GM19324 (cell line): ENCODE results near the gene BRD7.

Experiments
- ATAC-seq: cut with Tn5 transposase; IDR thresholded peaks from one replicate; pipeline ENCODE4 v1.9.1; 2021; ENCODE audit warnings: mild to moderate bottlenecking, moderate library complexity; ENCODE audit not compliant: unreplicated experiment, low FRiP score

Gene BRD7

DNA sequence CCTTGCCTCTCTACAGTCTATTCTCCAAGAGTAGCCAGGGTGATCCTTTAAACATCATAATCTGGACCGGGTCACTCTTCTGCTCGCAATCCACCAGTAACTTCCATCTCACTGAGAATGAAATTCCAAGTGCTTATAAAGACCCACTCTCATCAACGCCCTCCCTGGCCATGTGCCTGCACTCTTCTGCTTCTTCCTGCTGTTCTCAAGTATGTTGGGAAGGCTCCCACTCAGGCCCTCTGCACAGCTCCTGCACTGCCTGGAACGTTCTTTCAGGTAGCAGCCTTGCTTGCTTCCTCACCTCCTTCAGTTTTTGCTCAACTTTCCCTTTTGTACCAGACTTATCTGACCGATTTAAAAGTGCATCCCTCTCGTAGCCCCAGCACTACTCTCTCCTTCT lies 44.4 kb downstream of the BRD7 start:
- no peak for ATAC-seq

DNA sequence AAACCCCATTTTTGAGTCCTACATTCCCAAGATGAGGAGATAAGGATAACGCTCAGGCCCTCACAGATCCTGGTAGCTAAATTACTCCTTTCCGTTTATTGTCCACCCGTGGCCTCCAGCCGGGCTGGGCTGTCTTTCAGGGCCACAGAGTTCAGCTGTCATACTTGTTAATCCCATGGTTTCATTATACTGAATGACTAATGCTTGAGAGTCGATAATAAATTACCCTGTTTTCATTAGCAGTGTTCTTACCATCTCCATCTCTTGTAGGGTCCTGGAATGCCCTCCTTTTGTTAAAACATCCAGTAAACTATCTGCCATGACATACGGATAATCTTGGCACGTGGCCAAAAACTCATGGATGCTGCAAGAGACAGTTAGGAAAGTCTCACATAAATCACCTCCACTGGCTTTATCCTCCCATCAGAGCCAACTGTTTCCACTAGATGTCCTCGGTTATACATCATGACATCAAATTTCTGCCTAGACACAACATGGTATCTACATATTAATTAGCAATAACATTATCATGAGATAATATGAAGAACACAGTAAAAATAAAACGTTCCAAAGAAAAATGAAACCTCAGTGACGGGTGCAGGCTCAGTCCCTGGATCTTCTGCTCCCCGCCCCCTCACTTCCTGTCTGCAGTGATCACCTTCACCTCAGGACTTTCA lies 45.3 kb downstream of the BRD7 start:
- no peak for ATAC-seq

DNA sequence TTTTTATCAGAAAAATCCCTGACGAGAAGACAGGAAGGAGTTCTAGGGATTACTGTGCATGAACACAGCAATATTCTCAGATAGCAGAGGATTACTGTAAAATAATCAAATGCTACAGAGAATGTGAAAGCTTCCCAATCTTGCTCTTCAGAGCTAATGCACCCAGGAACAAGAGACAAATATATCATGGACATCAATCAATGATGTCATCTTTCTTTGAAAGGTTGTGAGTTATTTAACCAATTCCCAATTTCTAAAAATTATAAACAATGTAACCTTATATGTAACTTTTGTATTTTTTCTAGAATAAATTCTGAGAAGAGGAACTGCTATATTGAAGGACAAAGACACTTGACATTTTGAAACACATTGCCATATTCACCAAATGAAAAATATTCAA lies 46.5 kb downstream of the BRD7 start:
- ATAC-seq: no peak

DNA sequence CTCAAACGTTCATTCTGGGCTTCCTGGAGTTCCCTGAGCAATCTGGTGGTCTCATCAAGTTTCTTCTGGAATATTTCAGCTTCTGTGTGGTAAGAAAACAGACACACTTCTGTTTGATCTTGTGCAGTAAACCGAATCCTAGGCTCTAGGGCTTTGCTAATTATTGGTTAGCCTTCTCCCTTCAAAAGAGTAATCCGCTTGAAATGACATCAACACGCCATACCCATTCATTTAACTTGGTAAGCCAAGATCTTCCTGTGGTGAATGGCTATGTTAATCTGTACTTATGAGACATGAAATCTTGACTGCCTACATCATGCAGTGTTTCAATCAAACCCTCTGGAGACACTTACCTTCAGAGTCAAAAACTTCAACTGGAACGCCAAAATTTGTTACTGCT lies 48.5 kb downstream of the BRD7 start:
- ATAC-seq: no peak

DNA sequence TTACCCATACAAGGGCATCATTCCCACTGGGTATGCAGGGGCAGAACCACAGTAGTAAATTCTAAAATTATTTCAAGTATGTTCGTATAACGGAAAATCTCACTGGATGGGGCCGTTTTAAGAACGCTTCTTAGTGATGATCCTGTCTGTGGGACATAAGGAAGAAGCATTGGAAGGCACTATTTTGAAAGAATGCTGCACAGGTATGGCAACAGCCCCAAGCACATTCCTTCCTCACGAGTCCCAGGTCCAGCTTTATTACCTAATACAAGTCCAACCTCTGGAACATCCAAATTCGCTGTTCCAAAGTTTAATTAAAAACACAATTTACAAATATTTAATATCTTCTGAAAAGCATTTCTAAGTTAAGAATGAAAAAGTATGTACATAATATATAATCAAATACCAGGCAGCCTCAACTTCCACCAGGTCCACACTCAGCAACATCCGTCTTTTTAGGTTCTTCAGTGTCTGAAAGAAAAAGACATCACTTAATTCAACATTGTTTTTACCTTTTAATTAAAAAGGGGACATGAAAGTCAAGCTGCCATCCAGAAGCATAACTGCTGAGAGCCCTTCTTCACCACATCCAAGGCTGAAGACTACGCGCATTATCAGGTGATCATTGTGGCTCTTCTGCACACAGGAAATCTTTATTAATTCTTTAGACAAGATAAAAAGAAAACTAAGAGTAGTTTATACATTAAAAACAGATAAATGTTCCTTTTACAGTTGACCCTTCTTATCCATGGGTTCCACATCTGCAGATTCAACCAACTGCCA lies 49.8 kb downstream of the BRD7 start:
- ATAC-seq: no peak

DNA sequence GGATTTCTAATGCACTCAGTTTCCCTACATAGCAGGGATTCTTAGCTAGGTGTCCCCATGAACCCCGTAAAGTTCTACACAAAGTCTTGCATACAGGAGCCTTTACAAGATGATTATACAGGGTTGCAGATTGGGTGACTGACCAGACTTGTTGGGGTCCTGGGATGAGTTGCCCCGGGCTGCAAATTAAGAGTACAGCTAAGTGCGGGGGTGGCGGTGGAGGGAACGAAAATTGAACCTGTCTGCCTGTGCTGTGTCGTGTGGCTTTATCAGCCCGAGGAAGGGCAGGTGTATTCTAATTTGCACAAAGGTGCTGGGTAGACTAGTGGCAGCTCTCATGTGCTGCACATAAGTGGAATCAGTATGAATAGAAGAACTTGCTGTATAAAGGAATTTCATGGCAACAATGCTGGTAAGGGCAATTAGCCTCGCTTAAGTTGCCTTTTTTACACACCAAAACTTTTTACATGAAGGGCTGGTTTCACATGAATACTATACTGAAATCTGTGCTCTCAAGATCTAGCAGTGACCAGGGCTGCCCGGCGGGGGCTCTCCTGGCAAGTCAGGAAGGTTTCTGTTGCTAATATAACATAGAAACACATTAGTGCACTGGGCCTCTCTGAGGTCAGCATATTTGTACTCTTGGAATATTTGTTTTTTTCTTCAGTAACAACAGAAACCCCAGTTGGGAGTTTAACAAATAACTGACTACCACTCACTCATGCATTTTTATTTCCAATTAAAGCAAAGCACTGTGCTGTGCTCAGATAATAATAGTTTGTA lies 51.7 kb downstream of the BRD7 start:
- no peak for ATAC-seq

DNA sequence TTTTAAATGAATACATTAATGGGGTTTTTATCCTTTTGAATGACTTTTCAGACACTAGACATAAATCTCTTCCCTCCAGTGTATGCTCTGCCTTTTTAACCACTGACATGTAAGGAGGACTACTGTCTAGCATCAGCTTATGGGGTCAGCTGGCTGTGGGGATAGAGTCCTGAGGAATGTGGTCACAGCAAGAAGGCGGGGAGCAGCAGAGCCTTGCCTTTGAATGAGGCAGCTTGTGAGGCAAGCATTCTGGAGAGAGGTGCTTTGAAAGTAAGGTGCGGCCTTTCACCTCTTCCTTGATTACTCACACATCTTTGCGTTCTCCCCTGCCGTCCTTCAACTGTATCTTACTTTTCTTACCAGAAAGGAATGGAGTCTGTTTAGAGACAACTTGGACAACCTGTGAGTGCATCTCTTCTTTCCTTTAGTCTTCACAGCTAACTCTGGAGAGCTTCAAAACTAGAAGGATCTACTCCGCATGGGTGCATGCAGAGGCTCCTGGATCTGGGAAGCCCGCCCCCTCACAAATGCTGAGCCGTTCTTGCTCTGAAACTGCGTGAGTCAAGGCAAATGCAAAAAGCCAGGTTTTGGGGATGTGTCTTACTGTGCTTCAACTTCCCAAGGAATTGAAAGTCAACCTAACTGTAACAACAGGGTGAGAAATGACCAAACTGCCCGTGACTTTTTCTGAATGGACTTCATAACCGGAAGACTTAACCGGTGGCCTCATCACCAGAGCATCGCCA lies 52.5 kb downstream of the BRD7 start:
- ATAC-seq: no peak

DNA sequence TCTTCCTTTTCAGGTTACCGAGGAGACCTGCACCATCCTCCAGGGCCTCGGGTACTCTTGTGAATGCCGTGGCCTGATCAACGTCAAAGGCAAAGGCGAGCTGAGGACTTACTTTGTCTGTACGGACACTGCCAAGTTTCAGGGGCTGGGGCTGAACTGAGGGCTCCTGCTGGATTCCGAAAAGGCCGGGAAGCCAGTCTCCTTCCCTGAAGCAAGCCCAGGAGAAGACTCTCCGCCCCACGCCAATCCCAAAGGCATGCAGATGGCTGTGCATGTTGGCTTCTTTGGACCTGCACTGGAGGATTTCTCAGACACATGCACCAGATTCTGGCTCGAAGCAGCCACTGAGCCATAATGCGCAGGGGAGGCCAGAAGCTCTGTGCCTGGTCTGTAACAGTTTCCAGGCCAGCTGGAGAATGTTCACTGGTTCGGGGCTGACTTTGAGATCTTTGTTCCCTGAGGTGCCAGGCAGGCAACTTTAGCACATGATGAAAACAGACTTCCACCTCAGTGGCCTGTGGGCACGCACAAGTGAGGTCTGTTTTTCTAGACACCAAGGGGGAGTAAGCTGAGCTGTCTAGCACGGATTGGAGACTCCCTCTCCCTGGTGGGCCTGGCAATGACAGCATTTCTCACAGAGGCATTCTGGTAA lies 53.3 kb downstream of the BRD7 start:
- ATAC-seq: no peak

DNA sequence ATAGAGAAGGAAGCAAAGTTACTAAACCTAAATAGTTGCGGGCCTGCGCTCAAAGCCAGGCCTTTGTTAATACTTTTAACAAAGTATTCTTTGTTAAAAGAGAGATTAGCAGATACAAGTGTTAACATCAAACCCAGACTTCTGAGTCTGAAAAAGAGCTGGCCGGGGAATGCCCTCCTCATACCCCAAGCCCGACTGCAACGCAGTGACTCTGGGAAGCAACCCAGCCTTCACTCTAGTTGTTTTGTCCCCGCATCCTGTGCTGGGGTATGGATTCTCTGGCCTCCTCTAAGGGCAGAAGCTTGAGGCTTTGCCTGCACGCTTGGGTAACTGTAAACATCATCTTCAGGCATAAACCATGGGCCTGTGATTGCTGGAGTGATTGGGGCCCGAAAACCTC lies 54.1 kb downstream of the BRD7 start:
- ATAC-seq: no peak

DNA sequence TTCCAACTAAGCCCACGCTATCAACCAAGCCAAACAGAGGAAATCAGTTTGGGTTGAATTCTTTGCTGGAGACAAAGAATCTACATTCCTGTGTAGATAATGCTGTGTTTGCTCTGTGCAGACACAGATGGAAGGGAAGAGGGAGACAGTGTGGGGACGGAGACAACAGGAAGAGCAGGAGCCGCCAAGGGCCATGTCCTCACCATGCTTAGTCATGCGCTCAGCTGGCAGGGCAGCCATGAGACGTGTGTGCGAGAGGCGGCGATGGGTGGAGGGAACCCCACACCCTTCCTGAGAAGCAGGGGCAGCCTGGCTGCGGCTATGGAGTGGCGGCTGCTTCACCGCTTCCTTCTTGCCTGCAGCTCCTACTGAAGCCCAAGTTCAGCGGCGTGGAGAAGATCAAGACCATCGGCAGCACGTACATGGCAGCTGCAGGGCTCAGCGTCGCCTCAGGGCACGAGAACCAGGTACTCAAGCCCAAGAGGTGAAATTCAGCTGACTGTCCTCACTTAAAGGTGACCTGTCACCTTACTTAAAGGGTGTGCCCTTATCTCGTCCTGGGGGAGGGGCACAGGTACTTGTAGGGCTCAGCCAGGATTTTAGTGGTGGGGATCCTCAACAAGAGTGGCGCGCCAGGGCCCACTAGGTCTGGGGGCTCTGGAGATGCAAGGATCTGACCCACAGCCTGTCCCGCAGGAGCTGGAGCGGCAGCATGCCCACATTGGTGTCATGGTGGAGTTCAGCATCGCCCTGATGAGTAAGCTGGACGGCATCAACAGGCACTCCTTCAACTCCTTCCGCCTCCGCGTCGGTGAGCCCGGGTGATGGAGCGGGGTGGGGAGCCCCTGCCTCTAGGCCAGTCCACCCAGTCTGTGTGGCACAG lies 55.0 kb downstream of the BRD7 start:
- no peak for ATAC-seq

DNA sequence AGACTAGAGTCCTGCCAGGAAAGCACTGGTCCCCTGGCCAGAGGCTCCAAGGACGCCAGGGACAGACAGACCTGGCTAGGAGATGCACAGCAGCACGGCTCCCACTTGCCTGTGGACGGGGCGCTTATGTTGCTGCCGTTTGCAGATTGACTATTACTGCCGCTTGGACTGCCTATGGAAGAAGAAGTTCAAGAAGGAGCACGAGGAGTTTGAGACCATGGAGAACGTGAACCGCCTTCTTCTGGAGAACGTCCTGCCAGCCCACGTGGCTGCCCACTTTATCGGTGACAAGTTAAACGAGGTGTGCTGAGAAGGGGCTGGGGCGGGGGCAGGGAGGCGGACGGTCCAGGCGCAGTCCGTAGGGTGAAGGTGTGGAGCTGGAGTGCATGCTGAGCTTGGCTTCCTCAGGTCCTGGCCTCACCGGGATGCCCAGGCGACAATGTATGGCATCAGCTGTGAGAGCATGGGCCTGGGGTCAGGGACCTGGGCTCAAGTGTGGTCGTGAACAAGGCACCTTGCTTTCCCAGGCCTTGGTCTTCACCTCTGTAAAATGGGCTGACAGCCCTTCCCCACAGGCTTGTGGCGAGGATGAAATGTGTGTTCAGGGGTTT lies 56.8 kb downstream of the BRD7 start:
- ATAC-seq: no peak

DNA sequence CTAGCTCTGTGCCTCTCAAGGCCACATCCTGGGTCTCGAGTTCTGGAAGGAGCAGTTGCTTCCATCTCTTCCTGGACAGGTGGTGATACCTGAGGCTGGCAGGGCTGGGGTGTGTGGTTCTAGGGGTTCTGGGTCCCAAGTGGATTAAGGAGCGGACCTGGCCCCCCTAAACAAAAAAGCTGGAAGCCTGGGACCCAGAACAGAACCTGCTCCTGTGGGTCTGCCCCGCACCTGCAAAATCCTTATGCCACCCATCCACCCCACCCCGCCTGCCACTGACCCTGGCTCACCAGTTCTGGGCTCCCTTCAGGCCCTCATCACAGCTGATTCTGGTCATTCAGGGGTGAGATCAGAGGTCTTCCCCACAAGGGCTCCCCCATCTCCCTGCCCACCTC lies 57.7 kb downstream of the BRD7 start:
- ATAC-seq: no peak

DNA sequence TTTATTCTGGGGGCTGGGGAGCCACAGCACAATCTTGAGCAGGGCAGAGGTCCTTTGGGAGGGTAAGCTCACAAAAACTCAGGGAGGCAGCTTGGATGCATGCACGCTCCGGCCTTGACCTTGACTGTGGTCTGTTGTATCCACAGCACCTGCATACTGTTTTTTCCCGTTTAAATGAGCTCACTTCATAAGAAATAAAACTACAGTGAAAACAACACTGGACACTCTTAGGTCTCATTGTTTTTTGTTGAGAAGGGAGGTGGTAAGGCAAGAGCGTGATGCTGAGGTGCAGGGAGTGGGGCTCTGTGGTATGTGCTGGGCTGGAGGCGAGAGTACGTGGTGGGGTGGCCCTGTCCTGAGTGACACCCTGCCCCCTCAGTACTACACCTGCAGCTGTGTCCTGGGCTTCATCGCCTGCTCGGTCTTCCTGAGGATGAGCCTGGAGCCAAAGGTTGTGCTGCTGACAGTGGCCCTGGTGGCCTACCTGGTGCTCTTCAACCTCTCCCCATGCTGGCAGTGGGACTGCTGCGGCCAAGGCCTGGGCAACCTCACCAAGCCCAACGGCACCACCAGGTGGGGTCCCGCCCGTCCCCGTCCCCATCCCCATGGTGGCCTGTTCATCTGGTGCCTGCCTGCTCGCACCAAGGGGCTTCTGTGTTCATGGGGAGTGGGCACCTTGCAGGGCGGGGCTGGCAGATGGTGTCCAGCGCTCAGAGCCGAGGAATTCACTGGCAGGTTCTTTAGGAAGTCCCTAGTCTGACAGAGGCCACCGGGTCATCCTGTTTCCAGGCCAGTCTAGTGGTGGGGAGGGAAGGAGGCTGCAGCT lies 58.3 kb downstream of the BRD7 start:
- no peak for ATAC-seq

DNA sequence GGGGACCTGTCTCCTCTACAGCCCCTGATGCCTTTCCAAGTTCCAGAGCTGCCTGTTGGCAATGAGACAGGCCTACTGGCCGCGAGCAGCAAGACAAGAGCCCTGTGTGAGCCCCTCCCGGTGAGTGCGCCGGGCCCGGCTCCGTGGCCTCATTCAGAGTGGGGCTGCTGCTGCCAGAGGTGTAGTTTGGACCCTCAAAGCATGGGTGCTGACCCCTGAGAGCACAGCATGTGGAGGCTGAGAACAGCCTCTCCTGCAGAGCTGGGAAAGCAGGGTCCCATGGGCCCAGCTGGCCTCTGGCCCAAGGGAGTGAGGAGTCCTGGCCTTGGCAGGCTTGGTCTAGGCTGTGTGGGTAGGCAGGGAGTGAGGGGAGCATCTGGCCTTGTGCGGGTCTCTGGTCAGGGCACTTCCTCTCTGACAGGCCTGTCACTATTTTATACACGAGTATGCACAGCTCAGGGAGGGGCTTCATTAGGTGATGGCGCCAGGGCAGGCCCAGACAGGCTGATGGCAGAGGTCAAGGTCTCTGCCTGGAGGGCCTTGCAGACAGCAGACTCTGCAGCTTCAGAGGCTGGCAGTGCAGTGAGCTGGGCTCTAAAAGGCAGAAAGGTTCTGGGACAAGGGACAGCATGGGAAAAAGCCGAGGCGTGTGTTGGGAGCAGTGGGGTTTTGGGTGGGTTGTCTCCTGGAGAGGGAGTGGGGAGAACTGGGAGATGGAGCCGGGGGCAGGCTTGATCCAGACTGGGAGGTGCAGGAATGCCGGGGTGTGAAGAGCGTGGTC lies 59.1 kb downstream of the BRD7 start:
- no peak for ATAC-seq

DNA sequence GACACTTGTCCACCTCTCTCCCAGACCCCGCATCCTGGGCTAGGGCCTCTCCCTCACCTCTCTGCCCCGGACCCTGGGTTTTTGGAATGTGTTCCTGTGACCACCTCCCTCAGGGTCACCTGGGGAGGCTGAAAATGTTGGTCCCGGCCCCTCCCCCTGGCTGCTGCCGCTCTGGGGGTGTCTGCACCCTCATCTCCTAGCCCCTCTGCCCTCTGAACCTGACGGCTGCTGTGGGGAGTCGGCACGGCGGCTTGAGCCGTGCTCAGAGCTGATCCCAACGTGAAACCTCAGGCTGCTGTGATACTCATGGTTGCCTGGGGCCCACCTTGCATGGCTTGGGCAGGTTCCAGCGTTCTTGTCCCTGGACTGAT lies 59.6 kb downstream of the BRD7 start:
- ATAC-seq: no peak

DNA sequence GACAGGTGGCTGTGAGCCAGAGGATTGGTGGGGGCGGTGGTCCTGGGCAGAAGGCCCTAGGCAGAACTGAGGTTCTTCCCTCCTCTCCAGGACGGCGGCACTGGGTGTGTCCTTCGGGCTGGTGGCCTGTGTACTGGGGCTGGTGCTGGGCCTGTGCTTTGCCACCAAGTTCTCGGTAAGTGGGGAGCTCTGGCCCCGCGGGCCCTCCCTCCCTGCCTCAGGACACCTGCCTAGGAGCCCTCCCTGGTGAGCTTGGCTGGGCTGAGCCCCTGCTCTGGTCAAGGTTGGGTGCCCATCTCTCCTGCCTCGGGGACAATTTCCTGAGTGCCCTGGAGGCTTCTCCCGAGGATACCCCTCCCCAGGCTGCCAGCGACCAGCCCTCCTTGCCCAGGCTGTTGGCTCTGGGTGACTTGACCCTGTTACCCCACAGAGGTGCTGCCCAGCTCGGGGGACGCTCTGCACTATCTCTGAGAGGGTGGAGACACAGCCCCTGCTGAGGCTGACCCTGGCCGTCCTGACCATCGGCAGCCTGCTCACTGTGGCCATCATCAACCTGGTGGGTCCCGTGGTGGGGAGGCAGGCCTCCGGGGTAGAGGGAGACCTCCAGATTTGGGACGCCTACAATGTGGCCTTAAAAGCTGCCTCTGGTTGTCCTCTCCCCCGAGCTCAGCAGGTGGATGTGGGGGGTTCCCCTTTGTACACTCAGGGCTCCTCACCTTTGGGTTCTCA lies 60.4 kb downstream of the BRD7 start:
- ATAC-seq: no peak

DNA sequence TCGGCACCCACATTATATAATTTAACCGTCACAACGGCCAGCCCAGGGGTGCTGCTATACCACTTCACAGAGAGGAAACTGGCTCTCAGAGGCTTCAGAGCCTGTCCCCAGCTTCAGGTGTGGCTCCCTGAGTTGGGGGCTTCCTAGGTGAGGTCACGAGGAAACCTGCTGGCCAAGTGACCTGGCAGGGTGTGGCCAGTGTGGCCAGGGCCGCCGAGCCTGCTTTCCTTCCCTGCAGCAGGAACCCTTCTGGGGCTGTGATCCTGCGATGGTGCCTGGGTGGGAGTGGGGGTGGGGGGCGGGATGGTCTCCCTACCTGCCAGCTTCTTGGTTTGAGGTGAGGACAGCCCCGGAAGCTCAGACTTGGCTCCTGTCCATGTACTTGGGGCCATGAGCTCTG lies 62.5 kb downstream of the BRD7 start:
- no peak for ATAC-seq
